ENCODE data around the gene ZNF746.

Gene ZNF746

DNA sequence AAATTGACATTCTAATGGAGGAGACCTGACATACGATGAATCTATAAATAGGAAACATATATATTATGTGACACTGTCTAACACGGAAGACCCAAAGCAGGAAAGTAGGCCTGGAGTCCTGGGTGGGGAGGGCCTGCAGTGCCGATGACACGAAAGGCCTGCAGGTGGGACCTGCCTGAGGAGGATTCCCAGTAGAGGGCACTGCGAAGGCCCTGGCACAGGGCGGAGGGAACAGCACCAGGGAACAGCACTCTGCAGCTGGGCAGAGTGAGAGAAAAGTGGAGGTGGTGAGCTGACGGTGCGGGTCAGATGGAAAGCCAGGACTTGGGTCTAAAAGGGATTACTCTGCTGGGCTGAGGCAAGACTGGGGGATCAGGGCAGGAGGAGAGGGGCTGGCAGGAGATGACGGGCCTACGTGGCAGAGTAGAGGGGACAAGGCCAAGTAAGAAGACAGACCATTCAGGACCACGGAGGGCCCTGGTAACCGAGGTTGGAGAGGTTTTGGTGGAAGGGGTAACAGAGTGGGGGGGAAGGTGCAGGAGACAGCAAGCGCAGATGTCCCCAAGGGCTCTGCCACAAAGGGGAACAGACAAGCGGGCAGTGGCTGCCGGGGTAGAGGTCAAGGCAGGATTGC, 8.1 kb downstream of the ZNF746 start:
- DNase-seq = no peak

DNA sequence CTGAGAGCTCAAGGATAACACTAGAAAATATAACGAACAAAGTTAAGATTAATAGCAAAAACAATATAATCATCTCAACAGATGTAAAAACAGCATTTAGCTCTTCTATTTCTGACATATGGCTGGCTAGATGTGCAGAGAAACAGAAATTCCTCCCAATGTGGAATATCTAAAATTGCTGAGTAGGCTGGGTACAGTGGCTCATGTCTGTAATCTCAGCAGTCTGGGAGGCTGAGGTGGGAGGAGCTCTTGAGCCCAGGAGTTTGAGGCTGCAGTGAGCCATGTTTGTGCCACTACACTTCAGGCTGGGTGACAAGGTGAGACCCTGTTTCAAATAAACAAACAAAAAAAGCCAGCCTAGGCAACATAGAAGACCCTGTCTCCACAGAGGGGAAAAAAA, 18.0 kb downstream of the ZNF746 start:
- DNase-seq = no peak

DNA sequence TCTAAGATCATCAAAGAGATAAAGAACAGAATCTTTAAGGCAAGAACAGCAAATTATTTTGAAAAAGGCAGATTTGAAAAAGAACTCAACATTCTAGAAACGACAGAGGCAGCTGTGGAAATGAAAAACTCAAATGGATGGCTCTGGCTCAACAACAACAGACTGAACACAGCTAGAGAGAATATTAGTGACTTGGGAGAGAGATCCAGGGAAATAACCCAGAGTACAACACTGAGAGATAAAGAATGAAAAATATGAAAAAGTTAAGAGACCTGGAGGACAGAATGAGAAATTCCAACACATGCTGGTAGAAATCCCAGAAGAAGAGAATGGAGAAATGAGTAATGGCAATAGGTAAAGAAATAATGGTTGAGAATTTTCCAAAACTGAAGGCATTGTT, 18.9 kb downstream of the ZNF746 start:
- no peak for DNase-seq

DNA sequence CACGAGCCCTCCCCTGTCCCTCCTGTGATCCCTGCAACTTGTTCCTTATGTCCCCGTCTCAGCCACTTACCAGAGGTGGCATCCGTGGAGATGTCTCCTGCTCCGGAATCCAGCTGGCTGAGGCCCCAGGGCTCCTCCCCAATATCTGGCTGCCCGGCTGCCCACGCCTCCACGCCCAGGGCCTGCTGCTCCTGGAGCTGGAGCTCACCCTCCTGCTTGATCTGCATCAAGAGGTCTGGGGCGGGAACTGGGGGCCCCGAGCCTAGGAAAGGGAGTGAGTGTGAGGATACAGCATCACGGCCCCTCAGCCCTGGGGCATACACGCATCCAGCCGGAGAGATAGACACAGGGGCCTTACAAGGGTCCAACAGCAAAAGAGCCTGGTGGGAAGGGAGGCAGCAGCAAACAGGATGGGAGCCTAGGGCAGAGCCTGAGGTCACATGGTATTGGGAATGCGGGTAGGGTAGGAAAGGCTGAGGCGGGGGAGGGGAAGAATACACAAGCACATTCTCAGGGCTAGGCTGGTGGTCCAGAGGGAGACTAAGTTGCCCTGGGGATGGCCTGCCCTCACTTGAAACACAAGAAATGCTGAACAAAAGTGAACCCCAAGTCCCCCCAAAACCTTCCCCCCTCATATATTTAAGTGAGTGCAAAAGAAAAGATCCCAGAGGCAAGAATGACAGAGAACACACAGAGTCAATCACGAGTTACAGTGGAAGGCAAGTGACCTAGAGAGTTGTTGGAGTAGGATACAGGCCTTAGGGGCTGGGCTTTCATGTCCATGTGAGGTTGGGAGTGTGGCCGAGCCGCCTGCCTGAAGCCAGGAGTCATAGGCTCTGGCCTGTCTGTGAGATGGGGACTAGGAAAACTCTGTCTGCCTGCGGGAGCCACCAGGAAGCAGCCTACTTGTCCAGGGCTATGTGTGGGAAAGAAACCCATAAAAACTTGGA, 19.8 kb downstream of the ZNF746 start:
- no peak for DNase-seq

DNA sequence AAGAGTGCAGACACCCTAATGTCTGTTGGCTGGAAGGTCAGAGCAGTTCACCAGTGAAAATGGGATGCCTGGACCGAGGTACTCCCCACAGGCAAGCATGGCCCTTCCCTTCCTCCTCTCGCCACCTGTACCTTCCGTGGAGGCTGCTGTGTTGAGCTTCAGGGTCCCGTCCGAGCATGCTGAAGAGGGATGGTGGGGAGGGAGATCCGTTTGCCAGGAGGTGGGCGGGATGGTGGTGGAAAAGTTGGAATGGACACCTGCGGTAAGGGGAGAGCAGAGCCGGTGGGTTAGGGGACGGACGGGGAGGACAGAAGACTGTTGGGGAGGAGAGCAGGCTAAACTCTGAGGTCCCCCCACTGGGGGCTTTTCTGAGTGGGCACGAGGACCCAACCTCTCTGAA, 20.8 kb downstream of the ZNF746 start:
- no peak for DNase-seq

DNA sequence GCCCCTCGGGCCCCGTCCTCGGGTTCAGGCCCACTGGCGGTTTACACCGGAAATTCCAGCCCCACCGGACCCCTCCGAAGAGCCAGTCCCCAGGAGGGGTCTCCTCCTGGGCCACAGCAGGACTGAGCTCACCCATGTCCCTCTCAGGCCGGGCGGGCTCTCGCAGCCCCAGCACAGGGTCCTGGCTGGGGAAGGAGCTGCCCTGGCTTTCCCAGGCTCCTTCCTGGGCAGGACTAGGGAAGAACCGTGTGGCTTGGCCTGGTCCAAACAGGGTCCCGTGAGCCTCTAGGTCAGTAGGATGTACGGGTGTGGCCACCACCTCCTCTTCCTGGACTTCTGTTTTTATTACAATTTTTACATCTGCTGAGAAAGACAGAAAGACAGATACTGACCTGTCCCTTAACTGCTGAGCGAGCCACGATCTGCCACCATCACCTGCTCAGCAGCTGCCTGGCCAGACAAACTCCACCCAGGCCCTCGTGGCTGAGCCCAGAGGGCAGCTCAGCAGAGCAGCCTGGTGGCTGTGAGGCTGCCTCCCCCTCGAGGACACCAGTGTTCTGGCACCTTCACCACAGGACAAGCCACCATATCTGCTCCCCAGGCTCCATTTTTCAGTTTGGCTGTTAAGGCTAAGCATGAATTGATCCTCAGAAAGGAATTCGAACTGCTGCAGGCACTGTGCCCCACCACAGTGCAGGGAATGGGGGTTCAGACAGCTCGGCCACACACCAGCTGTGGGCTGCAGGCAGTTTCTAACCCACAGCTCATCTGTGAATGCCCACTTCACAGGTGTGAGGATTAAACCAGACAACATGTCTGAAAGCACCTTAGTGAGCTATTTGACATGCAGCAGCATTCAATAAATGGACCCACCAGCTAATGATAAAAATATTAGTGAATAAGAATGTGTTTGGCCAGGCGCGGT, 22.2 kb downstream of the ZNF746 start:
- no peak for DNase-seq

DNA sequence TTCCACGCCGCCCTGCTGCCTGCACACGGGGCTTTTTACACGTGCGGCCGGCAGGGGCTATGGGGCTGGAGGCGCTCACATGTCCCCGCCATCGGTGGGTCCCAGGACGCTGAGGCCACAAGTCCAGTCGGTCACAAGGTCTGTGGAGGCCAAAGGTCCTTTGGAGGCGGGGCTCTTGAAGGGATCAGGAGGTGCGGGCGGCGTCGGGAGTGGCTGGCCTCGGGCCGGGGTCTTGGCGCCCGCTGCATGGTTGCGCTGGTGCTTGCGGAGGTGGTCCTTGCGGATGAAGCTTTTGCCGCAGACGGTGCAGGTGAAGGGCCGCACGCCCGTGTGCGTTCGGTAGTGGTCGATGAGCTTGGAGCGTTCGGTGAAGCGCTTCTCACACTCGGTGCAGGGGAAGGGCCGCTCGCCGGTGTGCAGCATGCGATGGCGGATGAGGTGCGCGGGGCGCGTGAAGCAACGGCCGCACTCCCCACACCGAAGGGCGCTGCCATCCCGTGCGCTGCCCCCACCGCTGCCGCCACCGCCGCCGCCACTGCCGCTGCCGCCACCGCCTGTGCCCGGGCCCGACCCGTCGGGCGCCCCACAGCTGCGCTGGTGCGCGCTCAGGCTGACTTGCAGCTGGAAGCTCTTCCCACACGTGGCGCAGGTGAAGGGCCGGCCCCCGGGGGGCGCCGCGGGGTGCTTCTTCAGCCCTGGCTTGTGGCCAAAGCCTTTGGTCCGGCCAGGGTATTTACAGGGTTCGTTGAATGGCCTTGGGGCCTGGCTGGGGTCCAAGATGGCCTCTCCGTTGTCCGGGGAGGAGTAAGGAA, 23.1 kb downstream of the ZNF746 start:
- no peak for DNase-seq

DNA sequence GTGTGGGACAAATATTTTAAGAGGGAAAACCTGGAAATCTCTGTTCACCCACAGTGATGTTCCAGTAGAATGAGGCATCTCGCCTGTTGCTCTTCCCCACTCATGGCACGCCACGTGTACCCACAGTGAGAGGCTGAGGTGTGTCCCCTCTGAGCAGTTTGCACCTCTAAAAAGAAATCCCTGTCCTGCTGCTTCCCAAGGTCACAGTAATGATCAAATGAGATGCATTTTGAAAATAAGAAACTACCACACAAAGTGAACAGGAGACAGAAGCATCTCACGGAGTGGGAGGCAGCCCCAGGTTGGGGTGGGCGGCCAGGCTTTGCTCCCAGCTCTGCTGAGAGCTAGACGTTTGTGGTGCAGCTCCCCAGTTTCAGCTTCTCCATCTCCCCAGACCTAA, 24.4 kb downstream of the ZNF746 start:
- no peak for DNase-seq

DNA sequence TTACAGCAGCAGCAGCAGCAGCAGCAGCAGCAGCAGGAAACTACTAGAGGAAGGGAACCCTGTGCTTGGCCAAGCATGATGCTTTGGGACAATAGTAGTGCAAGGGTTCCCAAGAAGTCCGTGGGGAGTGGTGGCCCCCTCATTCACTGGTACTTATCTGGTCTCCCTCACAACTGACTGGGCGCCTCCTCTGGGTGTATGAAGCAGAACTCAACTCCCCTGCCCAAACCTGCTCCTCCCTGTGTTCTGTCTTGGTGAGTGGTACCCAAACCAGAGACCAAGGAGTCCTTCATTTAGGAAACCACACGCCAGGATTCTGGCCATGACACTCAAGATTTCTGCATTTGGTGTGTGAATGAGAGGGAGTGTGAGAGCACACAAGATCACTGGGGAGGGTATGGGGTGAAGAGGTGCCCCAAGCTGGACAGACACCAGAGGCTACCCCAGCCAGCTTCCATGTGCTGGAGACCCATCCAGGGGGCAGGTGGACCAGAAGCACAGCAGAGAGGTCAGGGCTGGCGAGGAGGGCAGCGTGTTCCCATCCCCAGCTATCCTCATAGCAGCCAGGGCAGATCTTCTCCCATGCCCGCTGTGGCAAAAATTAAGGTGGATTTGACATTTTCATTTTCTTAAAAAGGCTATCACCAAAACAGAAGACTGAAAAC, 26.2 kb downstream of the ZNF746 start:
- no peak for DNase-seq

DNA sequence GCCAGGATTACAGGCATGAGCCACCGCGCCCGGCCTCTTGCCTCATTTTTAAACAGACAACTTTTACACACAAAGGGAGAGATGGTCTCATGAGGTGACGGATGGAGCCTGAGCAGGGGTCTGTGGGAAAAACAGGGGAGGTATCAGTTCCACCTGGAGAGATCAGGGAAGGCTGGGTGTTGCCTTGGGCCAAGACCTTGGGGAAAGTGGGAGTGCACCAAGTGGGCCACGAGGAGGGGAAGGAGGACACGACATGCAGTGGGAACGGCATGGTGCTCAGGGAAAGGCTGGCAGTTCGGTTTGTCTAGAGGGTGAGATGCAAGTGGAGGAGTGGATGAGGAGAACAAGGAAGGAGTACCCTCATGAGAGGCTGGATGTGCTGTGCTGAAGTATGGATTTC, 27.8 kb downstream of the ZNF746 start:
- DNase-seq = no peak

DNA sequence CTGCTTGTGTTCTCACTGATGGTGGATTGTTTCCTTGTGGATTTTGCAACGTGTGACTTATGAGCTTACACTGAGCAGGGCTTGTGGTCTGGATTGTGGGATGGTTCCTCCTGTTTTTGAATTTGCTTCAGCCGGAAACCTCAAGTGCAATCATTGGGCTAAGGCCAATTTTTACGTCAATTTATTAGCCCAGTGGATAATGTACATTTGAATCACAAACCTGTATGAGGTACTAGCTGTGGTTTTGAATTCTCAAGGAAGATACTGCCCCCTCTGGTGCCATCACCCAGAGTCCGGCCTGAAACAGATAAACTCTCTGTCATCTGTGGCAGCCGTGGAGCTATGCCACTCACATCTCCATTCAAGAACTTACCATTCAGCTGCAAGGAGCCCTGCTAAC, 29.4 kb downstream of the ZNF746 start:
- no peak for DNase-seq

DNA sequence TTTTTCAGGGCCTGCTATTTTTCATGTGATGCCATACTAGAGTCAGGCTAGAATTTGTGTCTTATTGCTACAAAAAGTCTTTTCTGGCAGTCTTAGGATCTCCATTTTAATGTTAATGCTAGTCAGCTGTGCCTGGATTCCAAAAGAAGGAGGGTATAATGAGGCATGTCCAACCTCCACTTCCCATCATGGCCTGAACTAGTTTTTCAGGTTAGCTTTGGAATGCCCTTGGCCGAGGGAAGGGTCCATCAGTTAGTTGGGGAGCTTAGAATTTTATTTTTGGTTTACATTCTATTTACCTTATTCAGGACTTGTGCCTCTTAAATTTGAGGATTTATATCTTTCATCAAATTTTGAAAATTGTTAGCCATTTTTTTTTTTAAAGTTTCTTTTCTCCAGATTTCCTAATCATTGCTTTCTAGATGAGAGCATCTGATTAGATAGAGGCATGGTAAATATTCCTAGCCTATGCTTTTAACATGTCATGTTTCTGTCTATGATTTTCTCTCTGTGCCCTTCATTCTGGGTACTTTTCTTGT, 30.2 kb downstream of the ZNF746 start:
- DNase-seq = no peak

DNA sequence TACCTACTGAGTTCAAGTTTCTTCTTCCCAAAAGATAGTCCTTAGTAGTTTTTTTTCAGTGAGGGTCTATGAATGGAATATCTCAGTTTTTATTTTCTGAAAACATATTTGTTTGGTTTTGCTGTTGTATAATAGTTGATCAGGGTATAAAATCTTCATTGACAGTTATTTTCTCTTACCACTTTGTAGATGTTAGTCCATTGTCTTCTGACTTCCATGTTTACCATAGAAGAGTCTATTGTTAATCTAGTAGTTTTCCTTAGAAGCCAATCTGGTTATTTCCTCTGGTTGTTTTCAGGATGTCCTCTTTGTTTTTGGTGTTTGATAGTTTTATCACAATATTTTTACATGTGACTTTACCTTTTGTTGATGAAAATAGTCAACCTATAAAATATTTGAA, 31.2 kb downstream of the ZNF746 start:
- no peak for DNase-seq

DNA sequence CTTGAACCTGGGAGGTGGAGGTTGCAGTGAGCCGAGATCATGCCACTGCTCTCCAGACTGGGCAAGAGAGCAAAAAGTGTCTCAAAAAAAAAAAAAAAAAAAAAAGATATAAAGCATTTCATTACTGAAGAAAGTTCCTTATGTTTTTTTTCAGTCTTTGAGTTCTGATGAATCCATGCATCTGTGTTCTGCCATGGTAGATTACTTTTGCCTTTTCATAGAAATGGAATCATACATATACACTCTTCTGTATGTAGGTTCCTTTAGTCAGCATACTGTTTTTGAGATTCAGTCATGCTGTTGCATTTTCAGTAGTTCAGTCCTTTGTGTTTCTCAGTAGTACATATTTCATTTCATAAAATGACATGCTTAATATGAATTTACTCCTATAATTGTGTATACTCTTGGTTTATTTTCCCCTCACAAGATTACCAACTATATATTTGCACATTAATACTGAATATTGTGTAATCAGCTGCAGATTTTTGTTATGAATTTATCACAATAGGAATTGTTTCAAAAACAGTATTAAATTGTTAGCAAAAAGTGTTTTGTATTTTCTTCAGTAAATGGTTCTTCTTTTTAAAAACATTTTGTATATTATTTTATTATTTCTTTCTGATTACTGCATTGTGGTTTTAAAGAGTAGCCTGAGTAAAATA, 34.0 kb downstream of the ZNF746 start:
- no peak for DNase-seq

DNA sequence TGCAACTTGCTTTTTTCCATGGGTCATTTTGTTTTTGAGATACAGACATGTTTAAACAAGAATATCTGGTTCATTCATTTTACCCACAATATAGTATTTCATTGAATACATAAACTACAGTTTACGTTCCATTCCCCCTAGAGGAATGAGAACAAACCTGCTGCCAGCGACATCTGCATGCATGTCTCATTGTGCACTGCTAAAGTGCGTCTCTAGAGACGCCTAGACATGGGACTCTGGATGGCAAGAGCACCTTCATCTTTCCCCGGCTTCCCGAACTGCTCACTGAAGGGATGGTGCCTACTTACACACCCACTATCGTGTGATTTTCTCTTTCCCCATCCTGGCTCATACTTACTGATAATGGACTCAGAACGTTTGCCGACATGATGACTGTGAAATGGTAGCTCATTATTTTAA, 35.5 kb downstream of the ZNF746 start:
- DNase-seq = no peak

DNA sequence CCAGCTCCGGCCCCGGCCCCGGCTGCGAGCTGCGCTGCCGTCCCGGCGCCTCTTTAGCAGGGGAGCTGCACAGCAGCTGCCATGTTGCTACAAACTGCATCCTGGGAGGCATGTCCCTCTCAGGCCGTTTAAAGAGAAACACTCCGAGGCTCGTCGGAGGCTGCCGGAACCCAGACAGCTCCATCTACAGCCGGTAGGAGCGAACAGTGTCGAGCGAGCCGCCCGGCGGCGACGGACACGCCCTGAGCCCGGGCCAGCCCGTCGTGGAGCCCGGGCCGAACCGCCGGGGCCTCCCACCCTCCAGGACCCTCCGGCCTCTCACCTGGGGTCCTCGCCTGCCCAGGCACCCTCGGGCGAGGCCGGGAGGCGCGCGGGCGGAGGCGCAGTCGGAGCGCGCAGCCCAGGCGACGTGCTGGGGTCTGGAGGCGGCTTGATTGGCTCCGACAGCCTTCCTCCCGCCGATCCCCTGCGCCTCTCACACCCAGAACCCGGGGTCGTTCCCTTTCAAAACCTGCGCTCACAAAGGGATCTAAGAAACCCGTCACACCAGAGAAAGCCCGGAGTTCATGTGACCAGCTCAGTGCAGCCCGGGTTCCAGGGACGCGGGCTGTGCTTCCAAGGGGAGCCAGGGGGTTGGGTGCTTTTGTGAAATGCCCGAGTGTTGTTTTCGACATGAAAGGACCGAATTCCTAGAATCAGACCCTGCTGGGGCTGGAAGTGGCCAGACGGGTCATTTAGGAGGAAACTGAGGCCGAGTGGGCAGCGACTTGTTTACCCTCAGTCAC, 36.9 kb downstream of the ZNF746 start, which contains the start of gene ZNF777:
Gene ZNF777, minus strand, starts transcription at position 570 of the 785 bp plus-strand sequence. CDS start 5,040 bp downstream, outside the sequence.
- DNase-seq = peak; percentile 87

DNA sequence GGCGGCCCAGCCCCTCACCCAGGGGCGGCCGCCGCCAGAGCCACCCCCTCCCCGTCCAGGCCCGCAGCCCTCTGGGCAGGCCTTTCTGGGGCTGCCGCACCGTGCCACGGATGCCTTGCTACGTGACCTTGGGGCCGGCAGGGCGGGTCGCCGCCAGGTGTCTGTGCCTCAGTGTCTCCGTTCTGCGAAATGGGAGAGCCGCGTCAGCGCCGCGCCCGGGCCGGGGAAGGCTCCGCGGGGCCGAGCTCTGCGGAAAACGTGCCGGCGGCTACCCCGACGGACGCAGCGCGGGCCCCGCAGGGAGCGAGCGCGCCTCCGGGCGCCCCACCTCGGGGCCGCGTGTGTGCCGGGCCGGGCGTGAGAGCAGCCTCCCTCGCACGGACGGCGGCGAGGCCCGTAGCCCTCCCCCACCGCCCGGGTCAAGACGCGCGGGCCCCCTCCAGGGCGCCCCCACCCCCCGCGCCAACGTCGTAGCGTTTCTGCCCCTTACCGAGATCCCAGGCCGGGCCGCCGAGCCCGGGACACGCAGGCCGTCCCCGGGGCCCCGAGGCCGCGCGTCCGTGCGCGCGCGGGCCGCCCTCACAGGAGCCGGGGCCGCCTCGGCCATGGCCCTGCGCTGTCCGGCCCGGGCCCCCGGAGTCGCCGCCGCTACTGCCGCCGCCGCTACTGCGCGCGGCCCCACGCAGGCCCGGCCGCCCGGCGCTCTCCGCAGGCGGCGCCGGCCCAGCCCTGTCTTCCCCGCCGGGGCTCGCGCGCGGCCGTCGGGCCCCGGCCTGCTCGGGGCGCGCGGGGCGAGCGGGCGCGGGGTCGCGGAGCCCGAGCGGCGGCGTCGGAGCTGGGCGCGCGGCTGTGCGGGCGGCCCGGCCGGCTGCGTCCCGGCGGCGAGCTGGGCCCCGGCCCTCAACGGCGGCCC, 37.8 kb downstream of the ZNF746 start:
- peak; percentile 1 for DNase-seq

DNA sequence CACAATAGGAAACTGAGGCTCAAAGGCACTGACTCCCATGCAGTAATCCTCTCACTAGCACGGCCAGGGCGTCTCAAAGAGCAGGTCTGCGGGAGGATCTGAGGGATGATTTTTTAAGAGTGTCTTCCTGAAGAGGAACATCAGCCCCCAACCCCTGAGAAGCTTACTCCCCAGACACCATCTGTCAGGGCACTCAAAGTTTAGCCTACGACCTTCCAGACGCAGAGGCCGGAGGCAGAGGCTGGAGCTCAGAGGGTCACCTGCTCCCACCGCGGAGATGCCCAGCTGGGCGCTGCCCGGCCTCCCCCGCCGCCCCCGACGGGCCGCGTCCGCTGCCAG, 38.4 kb downstream of the ZNF746 start:
- no peak for DNase-seq

DNA sequence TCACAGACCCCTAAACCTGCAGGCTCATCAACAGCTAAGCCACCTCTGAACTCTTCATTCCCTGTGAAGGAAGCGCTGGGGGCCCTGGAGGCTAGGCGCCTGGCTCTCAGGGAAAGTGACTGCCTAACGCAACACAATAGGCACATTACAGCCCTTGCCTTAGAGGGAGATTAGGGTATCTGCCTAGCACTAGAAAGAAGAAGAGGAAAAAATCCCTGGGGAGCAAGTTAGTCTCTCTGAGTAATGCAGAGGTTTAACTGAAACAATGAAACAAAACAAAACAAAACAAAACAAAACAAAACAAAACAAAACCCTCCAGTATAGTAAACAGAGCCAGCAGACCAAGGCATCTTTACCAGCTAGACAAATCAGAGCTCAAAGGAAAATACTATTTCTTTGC, 39.4 kb downstream of the ZNF746 start:
- no peak for DNase-seq

All from fibroblast of upper back skin (primary cell).